Stimulated activated CD8-positive, alpha-beta memory T cell treated with anti-CD3 and anti-CD28 coated beads, Interleukin-15, amount 100 ng/mL, for 48 hours (primary cell): ENCODE measurements around the gene OR5B2.
"Not testable (repeated sequence)": the region's sequence is repeated elsewhere in the genome, so short reads cannot be mapped to it uniquely, and the experiment has no call there.

Experiments used
- DNase-seq, 2 donors: peaks; one replicate each; pipeline ENCODE4 v3.0.0-alpha.2; 2020; ENCODE audit warnings: low read depth in 2 of 2

The OR5B2 gene

GRCh38 chr11:58428021-58428420 is at the start of gene OR5B2:
TSS of gene OR5B2 (minus strand) at chr11:58428121. CDS start at chr11:58423261, 4,860 bp downstream.
- DNase-seq, result no peak

DNA sequence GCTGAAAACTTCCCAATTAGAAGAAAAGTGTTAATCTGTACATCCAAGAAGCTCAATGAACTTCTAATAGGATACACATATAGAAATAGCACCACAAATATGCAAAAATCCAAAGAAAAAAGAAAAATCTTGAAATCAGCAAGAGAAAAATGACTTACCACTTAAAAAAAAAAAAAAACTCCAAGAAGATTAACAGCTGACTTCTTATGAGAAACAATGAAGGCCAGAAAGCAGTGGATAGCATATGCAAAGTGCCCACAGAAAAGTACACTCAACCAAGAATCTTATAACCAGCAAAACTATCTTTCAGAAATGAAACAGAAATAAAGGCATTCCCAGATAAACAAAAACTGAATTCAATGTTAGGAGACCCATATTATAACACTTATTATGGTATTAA is 44.0 kb upstream of the OR5B2 start:
- DNase-seq, result no peak

GRCh38 chr11:58466293-58466692 is 38.4 kb upstream of the OR5B2 start:
- no peak for DNase-seq

- DNase-seq, result no peak
These were observed 37.8 kb upstream of the OR5B2 start for GRCh38 chr11:58465690-58466089.

- DNase-seq, result no peak
These were observed 23.7 kb upstream of the OR5B2 start for GRCh38 chr11:58451585-58451984.

GRCh38 chr11:58446294-58446693 is 18.4 kb upstream of the OR5B2 start:
- no peak for DNase-seq

DNA sequence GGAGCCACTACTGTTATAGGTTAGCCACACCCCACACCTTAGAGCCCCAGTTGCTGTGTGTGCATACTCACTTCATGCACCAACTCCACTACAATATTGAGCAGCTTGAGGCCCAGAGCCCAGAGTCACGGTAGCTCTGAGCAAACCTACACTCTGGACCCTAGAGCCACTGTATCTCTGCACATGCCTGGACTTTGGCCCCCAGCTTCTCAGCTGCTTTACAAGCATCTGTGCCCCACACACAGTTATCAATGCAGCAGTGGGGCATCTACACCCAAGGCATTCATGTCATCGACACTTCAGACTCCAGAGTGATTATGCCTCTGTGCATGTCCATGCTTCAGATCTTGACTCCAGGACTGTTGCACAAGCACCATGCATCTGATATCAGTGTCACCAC is 16.4 kb upstream of the OR5B2 start:
- DNase-seq, result no peak

GRCh38 chr11:58442136-58442535 is 14.2 kb upstream of the OR5B2 start, which contains the start of gene OR5B12:
TSS of gene OR5B12 (minus strand) at chr11:58442236. CDS start at chr11:58440151, 2,085 bp downstream.
- no peak for DNase-seq

- no peak for DNase-seq
These were observed 10.6 kb upstream of the OR5B2 start for GRCh38 chr11:58438486-58438885.

- no peak for DNase-seq
These were observed 6.3 kb upstream of the OR5B2 start for GRCh38 chr11:58434217-58434616.

DNA sequence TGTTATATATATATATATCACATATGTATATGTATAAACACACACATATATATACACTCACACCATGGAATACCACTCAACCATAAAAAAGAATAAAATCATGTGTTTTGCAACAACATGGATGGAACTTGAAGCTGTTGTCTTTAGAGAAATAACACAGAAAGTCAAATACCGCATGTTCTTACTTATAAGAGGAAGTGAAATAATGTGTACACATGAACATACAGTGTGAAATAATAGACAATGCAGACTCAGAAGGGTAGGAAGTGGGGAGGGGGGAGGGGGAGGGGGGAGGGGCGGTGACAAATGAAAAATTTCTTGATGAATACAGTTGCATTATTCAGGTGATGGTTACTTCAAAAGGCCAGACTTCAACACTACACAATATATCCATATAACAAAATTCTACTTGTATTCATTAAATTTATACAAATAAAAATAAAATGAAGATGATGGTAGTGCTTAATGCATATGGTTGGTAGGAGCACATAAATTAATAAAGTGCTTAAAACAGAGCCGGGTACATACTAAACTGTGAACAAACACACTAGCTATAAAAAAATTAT is 5.8 kb upstream of the OR5B2 start:
- DNase-seq, result no peak

- no peak for DNase-seq
These were observed 1.4 kb upstream of the OR5B2 start for GRCh38 chr11:58429273-58429672.

- DNase-seq, result no peak
These were observed 21.1 kb downstream of the OR5B2 start, which contains the start of gene OR5B3 for GRCh38 chr11:58406774-58407173. TSS of gene OR5B3 (minus strand) at chr11:58406874. CDS start at chr11:58403409, 3,465 bp downstream.

DNA sequence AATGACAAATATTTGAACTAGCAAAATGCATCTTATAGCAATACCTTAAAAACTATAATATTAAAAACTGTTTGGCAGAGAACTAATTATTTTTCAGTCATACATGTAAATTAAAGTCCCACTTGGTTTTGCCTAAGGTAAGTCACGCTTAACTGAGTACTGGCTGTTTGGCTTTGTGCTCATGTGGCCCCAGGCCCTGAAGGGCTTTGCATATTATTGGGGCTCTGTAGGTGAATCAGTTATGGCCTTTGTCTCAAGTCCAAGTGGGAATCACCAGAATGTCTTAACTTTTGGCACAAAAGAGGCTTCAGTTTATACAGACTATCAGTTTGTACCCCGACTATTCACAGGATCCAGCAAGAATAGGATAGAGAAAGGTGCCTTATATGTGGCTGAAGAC is 28.3 kb downstream of the OR5B2 start:
- not testable (repeated sequence) for DNase-seq

DNA sequence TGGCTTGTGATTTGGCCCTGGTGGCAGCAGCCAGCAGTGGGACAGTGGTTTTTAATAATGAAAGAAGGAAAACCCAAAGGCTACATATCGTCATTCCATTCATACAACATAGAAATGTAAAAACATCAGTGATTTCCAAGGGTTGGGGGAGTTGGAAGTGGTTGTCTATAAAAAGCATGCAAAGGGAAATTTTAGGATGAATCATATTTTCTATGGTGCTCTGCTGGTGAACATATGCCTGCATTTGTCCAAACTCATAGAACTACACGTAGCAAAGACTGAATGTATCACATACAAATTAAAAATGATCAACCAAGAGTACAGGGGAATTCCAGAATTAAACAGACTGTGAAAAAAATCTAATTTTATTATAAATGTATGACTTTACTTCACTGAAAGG is 32.3 kb downstream of the OR5B2 start:
- no peak for DNase-seq

DNA sequence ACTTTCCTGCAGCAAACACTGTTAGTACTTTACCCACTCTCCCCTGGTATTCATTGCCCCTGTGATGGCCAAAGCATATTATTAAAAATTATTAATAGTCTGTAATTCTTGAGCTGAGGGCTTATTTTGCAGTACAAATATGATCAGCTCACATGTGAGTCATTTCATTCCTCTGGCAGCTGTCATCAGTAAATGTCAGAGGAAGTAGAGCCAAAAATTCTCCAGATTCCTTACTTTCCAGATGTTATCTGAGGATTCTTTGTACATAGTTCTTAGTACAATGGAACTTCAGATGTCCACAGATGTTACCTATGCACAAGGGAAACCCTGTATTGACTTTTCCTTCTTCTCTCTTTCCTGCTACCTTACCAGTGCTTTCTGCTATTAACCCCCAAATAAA is 33.7 kb downstream of the OR5B2 start:
- no peak for DNase-seq

GRCh38 chr11:58392746-58393145 is 35.2 kb downstream of the OR5B2 start:
- DNase-seq, result no peak

GRCh38 chr11:58391879-58392278 is 36.0 kb downstream of the OR5B2 start:
- DNase-seq, result no peak

GRCh38 chr11:58390551-58391063 is 37.3 kb downstream of the OR5B2 start:
- DNase-seq, result no peak
